Esophagus mucosa (tissue), 1 donor: Measurements from ENCODE around the gene TUNAR. TPM values are rescaled to one million over a fixed set of nuclear protein-coding genes. Genes with fewer than 3 reads are reported as not detected.

Experiments used
- ATAC-seq: fragments of 200-7000 bp; cut with Tn5 transposase; one replicate; pipeline ENCODE4 v1.9.1; 2020
- total RNA-seq: library from RNA; stranded (reverse); gene quantifications from one replicate; pipeline ENCODE4 v1.2.4, GENCODE V29; 2023
- donor health status: DM: yes; HTN: yes; CAD: no.

Gene TUNAR
- total RNA-seq, 1 donor from 2014 or later = not detected

DNA sequence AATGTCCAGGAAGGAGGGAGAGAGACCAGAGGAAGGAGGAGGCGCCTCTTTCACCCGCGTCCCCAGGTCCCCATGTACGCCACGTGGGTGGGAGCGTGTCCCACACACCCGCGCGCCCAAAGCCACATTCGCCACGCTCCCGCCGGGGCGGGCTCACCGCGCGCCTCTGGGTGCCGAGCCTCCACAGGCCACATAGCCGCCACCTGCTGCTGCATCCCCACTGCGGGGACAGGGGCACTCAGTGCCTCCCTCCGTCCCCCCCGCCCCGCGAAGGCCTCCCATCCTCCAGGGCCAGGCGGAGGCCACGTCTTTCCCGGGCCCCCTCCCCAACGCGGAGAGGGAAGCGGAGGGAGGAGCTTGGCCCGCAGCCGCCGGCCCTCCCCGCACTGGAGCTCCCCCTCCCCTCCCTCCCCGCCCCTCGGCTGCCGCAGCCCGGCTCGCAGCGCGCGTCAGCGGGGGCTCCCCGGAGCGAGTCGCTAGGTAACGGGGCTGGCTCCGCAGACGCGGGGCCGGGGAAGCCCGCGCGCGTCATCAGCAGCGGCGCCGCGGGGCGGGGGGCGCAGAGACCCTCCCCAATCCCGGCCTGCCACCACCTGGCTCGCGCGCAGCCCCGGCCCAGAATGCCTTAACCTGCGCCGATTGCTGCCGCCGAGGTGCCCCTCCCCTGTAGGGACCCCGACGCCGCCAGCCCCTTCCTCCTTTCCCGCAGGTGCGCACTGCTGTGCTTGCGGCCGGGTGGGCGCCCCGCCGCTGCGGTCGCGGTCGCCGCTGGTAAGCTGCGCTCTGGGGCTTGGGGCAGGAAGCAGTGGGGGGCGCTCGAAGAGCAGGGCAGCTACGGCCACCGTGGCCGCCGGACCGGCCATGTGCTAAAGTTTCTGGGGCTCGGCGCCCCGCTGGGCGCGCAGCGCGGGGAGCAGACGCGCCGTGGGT lies 536 bp upstream of the TUNAR start:
- no peak for ATAC-seq

DNA sequence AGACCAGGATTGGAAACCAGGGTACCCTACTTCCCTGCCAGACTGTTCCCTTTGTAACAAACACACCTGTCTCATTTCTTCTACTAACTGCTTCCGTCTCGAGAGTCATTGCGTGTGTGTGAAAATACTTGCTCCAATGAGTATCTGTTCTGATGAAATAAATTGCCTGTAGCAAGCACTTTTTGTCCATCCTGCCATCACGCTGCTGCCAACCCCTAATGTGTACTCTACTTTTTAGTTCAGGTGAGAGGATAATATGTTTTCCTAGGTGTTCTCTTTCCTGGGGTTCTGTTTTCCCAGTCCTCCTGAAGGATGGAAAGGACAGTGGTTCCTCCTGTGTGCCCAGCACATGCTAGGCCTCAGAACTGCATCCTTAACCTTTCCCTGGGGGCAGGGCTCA lies 1.0 kb downstream of the TUNAR start:
- ATAC-seq = no peak

DNA sequence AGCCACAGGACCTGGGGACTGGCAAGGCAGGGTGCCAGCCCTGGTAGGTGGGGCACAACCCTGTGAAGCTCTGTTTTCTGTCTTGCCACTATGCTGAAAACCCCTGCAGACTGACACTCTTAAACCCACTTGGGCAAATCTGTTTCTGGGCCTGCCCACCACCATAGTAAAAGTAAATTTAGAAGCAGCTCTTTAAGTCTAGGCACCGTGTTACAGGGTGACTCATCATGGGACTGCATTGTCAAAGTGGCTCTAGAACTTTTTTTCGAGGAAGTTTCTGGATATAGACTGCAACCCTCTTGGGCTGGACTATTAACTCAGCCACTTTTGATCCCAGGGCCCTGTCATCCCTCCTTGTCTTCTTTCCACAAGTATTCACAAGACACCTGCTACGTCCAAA lies 7.7 kb downstream of the TUNAR start:
- ATAC-seq = no peak

DNA sequence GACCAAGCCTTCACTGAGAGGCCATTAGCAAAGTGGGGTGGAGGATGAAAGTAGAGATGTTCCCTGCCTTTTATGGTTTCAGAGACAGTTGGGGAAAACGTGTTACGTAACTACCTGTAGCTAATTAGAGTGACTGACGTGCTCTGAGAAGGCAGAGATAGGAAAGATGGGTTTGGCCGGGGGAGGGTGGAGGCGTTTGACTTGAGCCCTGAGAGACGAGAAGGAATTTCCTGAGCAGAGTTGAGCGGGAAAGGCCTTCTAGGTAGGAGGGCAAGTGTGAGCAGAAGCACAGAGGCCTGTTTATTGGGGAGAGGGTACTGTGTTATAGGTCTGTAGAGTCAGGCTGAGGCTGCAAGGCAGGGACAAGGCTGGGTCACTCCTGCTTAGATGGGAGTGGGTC lies 8.6 kb downstream of the TUNAR start:
- ATAC-seq = no peak

DNA sequence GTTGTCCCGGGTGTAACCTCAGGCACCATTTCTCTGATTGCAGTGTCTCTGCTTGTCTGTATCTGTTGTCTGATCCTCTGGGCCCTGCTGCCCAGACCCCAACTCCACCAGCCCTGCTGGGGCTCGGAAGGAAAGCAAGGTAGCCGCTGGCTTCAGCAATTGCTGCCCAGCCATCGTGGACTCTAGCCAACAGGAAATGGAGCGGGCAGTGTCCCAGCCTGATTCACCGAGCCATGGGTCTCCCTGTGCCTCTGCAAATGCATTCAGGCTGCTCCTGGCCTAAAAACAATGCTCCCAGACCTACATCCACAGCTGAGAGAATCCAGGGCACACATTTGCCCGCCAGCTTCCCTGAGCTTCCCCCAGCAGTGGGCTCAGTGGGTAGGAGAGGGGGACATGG lies 9.2 kb downstream of the TUNAR start:
- no peak for ATAC-seq

DNA sequence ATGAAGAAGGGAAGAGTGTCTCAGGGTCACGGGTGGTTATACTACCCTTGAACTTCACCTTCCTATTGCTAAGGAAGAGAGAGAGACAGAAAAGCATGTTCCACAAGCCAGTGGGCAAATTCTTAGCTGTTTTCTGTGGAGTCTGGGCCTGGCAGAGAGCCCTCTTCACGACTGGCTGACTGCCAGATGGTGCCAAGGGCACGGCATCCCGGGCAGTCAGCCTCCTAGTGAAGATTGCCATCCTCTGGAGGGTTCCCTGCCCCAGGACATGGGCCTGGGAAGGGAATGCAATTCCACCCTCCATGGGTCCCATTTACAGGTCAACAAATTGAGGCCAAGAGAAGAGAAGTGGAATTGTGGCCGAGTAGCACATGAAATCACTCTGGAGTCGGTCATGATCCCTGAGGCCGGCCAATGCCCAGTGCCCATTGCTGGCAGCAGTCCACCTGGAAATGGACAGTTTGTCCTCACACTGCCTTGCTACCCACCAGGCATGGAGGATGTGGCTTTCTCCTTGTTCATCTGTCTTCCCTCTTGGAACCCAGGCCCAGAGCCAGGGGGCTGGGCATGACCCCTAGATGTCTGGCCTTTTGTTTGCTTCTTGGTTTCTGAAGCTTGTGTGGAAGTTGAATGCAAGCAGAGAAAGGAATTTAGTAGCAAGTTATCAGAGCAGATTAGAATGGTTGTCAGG lies 9.9 kb downstream of the TUNAR start:
- ATAC-seq = no peak

DNA sequence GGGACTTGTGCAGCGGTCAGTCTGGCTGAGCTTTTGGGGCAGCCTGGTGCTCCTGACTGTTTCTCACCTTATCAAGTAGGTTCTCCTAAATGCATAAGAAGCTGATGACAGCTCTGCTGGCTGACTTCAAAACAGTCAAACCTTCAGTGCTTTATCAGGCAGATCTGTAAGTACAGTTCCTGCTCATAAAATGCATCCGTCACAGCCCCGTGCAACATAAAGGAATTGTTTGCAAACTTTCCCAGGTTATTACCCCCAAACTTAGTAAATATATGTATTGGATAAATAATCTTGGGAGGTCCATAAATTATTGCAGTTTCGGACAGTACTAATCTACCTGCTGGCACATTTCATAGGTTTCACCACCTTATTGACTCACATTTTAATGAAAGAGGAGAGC lies 10.7 kb downstream of the TUNAR start:
- ATAC-seq = no peak

DNA sequence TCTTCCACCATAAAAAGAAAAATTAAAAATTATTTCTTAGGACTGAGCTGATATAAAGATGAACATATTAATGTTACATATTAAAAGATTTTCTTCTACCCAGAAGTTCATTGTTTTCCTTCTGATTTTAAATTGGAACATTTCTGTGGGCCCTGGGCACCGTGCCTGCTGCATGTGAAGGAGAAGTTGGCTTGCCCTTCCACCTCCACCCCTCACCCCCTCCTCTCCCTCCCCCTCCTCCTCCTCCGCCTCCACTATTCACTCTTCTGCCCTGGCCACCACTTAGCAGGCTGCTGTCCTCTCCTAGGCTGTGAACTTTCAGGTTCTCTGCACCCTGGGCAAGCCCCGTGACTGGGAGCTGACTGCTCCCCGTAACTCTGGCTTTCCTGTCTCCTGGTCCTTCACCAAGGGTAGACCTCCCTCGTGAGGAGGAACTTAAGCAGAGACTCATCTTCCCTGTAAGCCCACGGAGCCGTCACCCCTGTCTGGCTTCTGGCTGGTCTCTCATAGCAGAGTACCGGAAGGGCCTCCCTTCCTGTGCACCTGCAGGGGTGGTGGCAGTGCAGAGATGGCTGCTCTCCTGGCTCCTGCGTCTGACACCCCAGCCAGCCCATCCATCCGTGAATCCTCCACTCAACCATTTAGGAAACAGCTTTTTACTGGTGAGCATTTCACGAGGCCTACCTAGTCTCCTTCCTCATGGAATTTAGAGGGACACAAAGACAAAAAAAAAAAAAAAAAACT lies 12.8 kb downstream of the TUNAR start:
- ATAC-seq = no peak

DNA sequence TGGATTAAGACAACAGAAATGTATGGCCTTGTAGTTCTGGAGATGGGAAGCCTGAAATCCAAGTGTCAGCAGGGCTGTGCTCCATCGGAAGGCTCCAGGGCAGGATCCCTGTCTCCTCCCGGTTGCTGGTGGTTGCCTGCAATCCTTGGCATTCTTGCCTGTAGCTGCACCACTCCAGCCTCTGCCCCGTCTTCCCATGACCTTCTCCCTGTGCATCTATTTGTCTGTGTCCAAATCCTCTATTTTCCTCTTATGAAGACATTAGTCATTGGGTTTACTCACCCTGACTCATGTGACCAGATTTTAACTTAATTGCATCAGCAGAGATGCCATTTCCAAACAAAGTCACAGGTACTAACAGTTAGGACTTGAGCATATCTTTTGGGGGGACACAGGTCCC lies 15.1 kb downstream of the TUNAR start:
- peak; percentile 55 for ATAC-seq

DNA sequence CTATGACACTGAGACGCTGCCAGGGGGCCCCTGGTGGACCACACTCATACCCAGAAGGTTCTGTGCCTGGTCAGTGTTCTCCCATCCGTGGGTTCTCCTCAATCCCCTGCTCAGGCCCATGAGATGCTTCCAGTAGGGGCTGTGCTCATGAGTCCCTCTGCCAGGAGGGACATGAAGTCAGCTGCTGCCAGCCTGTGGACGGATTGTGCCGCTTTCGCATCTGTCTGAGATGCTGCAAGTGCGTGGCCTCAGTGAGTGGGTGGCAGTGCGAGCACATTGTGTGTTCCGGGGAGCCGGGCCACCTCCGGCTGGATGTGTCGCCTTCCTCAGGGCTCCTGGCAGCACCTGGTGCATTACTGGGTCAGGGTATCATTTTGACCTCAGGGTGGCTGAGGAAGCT lies 15.5 kb downstream of the TUNAR start:
- no peak for ATAC-seq

DNA sequence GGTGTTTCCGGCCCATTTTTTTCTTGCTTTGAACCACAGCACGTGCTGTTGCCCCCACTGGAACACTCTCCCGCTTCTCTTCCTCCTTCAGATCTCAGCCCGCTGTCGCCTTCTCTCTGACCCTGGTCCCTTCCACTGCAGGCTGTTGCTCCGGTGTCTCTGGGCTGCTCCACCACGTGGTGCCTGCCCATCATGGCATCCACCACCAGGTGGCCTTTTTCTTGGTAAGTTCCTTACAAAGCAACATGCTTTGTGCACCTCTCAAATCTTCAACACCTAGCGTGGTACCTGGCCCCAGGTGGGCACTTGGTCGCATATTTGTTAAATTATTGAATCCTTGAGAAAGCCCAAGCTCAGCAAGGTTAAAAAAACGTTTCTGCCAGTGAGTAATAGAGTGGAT lies 19.1 kb downstream of the TUNAR start:
- ATAC-seq = peak; percentile 42

DNA sequence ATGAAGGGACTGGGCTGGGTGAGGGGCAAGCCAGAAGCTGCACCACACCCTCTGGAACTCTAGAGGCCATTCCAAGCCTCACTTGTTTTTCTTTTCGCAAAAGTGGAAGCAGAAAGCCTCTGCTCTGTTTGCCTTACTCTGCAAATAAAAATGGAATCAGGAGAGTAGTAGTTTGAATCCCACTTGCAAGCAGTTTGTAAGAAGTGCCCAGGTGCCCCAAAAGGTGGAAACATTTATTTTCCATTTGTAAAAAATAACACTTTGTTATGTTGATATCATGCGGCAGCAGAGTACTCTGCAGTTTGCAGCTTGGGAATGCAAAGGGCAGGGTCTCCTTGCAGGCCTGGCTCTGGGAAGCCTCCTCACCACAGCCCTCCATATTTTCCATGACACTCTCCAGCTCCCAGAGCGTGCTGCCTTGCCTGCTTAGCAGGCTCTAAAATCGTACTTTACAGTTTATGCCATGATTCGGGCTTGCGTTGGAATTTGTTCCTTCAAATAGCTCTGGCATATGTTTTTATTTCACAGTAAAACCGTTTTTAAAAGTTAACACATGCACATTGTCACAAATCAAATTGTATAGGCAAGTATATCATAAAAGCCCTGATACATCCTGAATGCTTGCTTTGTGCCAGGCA lies 20.0 kb downstream of the TUNAR start:
- no peak for ATAC-seq

DNA sequence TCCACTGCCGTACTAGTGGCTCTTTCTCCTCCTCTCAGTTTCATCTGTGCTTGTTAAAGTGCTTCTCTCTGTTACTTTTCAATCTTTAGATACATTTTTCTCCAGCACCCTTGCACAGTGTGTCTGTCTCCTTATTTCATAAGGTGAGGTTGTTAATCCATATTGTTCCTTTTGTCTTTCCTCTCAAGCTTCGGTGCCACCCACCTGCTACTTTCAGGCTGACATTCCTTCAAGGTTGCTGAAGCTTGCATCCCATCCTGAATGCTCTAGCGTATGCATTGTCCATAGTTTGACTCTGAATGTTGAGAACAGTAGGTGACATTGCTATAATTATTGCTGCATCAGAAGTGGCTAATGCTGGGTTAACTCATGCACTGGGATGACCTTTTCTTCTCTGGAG lies 20.6 kb downstream of the TUNAR start:
- ATAC-seq = no peak

DNA sequence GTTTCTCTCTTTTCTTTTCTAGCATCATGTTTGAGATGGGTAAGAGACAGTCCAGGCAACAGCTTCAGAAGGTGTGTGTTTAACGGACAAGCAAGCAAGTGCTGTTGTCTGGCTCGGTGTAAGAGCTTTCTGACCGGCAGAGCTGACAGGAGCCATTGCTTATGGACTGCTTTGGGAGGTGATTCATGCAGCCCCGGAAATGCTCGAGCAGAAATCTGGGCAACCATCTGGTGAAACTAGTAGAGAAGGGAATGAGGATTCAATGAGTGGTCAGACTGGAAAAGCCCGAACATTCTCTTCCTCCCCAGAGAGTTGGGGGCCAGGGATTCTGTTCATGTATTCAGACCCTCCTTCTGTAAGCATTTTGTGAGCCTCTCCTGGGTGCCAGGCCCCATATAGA lies 24.4 kb downstream of the TUNAR start:
- ATAC-seq = no peak

DNA sequence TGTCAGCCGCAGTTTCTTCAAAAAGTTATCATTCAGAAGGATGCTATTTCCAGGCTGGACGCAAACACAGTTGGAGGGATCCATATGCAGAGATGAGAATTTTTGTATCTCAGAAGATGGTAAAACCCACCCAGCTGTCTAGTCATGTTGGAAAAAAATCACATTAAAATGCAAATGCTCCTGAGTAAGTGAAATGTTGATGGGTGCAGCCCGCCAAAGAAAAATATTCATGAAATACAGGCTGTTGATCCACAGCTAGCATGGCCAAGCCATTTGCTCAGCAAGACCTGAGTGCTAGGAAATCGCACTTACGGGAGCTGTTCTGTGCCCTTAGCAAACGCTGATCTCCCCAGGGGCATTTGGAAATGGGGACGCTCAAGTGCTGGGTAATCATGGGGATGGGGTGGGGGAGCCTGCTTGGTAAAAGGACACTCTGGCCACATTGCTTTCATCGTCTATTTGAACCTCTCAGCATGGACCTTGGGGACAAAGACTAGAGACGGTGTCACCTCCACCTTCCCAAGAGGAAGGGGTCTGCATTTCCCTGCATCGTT lies 25.7 kb downstream of the TUNAR start:
- no peak for ATAC-seq

DNA sequence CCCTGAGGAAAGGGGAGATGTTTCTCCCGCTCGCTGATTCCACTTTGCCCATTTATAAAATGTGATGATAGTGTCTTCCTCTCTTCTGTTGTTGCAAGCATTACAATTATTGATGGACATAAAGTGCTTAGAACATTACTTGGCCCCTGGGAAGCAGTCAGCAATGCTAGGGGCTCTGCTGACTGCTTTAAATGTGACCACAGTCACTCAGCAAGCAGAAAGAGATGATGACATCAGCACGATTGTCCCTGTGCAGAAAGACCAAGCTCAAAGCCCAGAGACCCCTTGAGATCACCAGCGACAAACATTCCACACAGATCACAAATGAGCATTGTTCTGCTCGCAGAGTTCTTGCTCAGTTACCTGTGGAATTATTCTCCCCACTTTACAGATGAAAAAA lies 26.5 kb downstream of the TUNAR start:
- no peak for ATAC-seq

DNA sequence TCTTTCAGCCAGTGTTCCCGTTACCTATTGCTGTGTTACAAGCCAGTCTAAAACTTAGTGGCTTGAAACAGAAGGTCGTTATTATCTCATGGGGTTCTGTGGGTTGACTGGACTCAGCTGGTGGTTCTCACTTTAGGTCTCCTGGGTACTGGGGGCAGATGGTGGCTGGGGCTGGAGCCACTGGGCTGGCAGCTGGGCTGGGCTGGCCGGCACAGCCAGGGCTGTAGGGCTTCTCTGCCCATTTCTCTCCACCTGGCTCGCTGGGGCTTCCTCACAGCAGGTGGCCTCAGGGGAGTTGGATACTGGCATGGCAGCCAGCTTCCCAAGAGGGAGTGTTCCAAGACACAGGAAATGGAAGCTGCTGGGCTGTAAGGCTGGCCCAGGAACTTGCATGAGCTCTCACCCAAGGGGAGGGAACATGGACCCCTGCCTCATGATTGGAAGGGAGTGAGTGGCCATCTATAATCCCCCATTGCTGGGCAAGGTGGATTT lies 27.0 kb downstream of the TUNAR start:
- no peak for ATAC-seq

DNA sequence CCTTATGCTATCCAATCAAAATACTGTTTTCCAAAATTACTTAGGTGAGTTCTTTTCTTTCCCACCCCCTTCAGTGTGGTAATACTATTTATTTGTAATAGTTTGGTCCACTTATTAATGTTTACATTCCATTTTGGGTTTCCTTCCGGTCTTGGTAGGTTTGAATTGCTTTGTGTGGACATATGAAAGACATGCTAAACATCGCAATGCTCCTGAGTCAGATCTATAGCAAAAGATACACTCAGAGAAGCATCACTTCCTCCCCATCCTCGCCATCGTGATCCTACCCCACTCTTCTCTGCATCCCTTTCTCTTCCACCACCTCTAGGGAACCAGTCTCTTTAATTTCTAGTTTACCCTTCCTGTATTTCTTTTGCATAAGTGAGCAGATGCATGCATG lies 30.0 kb downstream of the TUNAR start:
- ATAC-seq = no peak

DNA sequence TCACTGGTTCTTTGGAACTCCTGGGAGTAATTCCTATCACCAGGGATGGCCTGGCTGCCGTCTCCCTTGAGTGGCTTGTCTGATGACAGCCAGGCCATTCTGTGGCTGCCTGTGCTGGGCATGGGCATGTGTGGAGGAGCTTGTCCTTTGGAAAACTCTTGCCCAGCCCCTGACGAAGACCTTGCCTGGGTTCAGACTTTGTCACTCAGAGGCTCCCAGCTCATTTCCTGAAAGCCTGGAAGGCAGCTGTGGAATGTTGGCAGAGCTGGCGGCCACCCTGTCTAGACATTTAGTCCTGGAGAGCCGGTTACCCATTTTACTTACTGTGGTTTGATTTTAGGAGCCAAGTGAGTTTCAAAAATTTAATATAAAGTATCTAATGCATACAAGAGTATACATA lies 34.0 kb downstream of the TUNAR start:
- ATAC-seq = no peak

DNA sequence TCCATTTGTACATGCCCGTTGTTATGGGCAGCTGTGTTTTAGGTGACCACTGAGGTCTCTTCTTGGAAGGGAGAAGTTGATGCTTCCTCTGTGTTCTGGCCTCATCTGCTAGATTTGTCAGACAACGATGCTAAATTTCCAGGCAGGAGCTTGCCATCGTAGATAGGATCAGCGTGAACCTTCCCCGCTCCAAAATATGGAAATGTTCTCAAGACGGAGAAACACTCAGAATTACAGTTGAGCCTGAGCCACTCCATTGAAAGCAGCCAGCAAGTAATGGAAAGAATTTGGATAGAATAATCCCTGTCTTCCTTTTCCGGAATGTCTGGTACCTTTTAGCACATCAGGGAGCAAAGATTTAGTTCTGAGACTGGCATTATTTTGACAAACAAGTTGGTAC lies 34.8 kb downstream of the TUNAR start:
- no peak for ATAC-seq

DNA sequence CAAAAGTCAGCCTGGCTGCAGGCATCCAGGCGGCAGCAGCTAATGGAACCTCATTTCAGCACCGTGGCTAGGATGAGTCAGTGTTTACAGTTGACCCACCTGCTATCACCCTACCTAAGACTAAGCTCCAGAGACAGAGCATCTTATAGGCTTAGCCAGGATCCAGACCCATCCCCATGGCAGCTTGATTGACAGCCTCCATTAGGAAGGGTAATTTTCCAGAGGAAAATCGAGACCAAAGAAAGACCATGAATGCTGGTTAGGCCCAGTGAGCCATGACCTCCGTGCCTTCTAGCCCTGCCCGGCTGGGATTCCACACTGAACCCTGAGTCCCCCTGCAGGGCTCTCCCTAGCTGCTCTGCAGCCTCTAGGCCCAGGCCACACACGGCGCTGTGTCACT lies 38.7 kb downstream of the TUNAR start:
- no peak for ATAC-seq

DNA sequence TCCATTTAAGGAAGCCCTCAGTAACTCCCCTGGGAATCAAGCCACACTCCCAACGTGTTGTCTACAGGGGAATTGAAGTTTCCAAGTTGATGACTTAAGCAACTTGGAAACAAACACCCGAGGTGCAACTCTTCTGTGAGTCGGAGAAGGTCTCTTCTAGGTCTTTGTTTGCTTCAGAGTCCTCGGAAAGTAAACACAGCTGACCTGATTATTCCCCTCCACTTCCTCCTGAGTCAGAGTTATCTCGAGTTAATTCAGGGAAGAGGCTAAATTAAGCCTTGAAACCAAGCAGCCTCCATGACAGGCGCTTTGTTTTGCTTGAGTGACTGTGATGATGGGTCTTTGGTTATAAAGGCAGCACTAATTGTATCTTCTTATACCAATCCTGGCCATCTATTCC lies 41.8 kb downstream of the TUNAR start:
- ATAC-seq = no peak
